K562 (cell line): ENCODE results near the gene BAIAP2. TPM values are rescaled to one million over a fixed set of nuclear protein-coding genes. Genes with fewer than 3 reads are reported as not detected.

Experiments
- ATAC-seq: fragments of 200-7000 bp; cut with Tn5 transposase; 3 replicates; pipeline ENCODE4 v1.9.1; 2020; ENCODE audit warnings: moderate library complexity
- BruUV-seq: library from RNA; stranded (reverse); fragments of 400-500 nt; replicated peaks from 2 replicates; lab custom pipeline; 2021; lab: Mats Ljungman, UMichigan
- CTCF ChIA-PET: fragments of 300-600 bp; formaldehyde crosslinking; extraction: SDS; loops from one replicate; lab custom pipeline; 2021; ENCODE audit warnings: low intra/inter-chr PET ratio; lab: Yijun Ruan, JAX
- POLR2A ChIA-PET: fragments of 300-600, 350-650 bp; sonication (Branson Sonifier 250); formaldehyde crosslinking; extraction: SDS; loops from one replicate; lab custom pipeline; 2021; ENCODE audit warnings: antibody characterized with exemption, inconsistent platforms; lab: Yijun Ruan, JAX
- DNase-seq, 4 experiments: peaks; one replicate each; pipeline versions ENCODE4 v3.0.0 to v3.0.0-alpha.2; 2011 to 2018; ENCODE audit warnings: low spot score in 3 of 4, mixed read lengths in 3 of 4; ENCODE audit errors: extremely low read depth in 1 of 4
- FAIRE-seq: peaks from 2 replicates; lab custom pipeline; 2011; peaks lifted over from hg19 to GRCh38; lab: Jason Lieb, UNC
- H2AFZ ChIP-seq: 2 replicates; pipeline ENCODE4 v1.6.0; 2011; ENCODE audit warnings: low read depth, low read length, control low read depth, inconsistent platforms
- H3K27ac ChIP-seq: fragments of 200-600 bp; 3 replicates; pipeline ENCODE4 v1.8.0; 2011; ENCODE audit warnings: low read depth, mild to moderate bottlenecking, control low read depth, inconsistent platforms, low read length, moderate library complexity, mixed read lengths; ENCODE audit errors: extremely low read depth
- H3K27me3 ChIP-seq, 2 experiments: fragments of 300-600 bp in 1 of 2; 2 replicates in 1 of 2; 3 replicates in 1 of 2; pipeline versions ENCODE4 v1.6.0 to v1.8.0; 2011; ENCODE audit warnings: inconsistent platforms in 2 of 2, low read length in 2 of 2, mild to moderate bottlenecking in 1 of 2, mixed read lengths in 1 of 2, moderate library complexity in 1 of 2; ENCODE audit not compliant: control insufficient read depth in 2 of 2, insufficient read depth in 2 of 2
- H3K36me3 ChIP-seq: fragments of 300-600 bp; 3 replicates; pipeline ENCODE4 v1.8.0; 2011; ENCODE audit warnings: mild to moderate bottlenecking, low read length, inconsistent platforms; ENCODE audit not compliant: control insufficient read depth, insufficient read depth
- H3K4me1 ChIP-seq, 2 experiments: fragments of 200-600 bp in 1 of 2; replicated peaks in 1 of 2; 2 replicates in 1 of 2; 3 replicates in 1 of 2; pipeline versions ENCODE4 v1.5.1 to v1.8.0; 2011; ENCODE audit warnings: inconsistent platforms in 2 of 2, low read length in 2 of 2, mild to moderate bottlenecking in 1 of 2, mixed read lengths in 1 of 2, moderate library complexity in 1 of 2; ENCODE audit not compliant: control insufficient read depth in 2 of 2, insufficient read depth in 2 of 2
- H3K4me2 ChIP-seq: 2 replicates; pipeline ENCODE4 v1.6.1; 2011; ENCODE audit warnings: low read length, control low read depth, inconsistent platforms, mixed read lengths; ENCODE audit not compliant: insufficient read depth
- H3K4me3 ChIP-seq: fragments of 200-600 bp; sonication (generic), shearing (Covaris generic); 2 replicates; pipeline ENCODE4 v1.5.1; 2016; ENCODE audit warnings: control low read depth, inconsistent platforms
- H3K79me2 ChIP-seq: fragments of 200-600 bp; 3 replicates; pipeline ENCODE4 v1.8.0; 2011; ENCODE audit warnings: low read length, inconsistent platforms; ENCODE audit not compliant: control insufficient read depth, insufficient read depth
- H3K9ac ChIP-seq, 2 experiments: 2 replicates each; pipeline versions ENCODE4 v1.6.0 to v1.6.1; 2011; ENCODE audit warnings: low read depth in 2 of 2, low read length in 2 of 2, control low read depth in 1 of 2, inconsistent platforms in 1 of 2, mild to moderate bottlenecking in 1 of 2, mixed read lengths in 1 of 2; ENCODE audit not compliant: insufficient read depth in 1 of 2
- H3K9me1 ChIP-seq: one replicate; pipeline ENCODE4 v1.6.0; 2011; ENCODE audit warnings: inconsistent platforms, mild to moderate bottlenecking, low read length, moderate library complexity; ENCODE audit not compliant: control insufficient read depth, insufficient read depth
- H3K9me3 ChIP-seq: replicated peaks from 2 replicates; pipeline ENCODE4 v1.5.1; 2011; ENCODE audit warnings: low read depth, low read length, inconsistent platforms; ENCODE audit not compliant: control insufficient read depth, insufficient read depth
- H4K20me1 ChIP-seq: replicated peaks from 2 replicates; pipeline ENCODE4 v1.6.1; 2011; ENCODE audit warnings: low read length, inconsistent platforms, mixed read lengths; ENCODE audit not compliant: control insufficient read depth, insufficient read depth
- CTBP1 ChIP-seq: fragments of 450-650 bp; IDR thresholded peaks from 2 replicates; pipeline ENCODE4 v1.6.1; 2016; ENCODE audit warnings: borderline replicate concordance
- FOXM1 ChIP-seq, 2 experiments: fragments of 450-650 bp in 1 of 2; sonication (generic) in 1 of 2; formaldehyde crosslinking in 1 of 2; IDR thresholded peaks; 2 replicates each; pipeline versions ENCODE4 v1.6.1 to v1.9.0; 2017 to 2022; ENCODE audit warnings: low read depth in 2 of 2, mild to moderate bottlenecking in 2 of 2, missing genetic modification reagents in 1 of 2, moderate library complexity in 1 of 2
- HNRNPL ChIP-seq: fragments of 200-400 bp; formaldehyde crosslinking; IDR thresholded peaks from 2 replicates; pipeline ENCODE4 v1.6.1; 2017; ENCODE audit warnings: low read depth, mild to moderate bottlenecking, low read length
- SRSF7 ChIP-seq: fragments of 200-400 bp; formaldehyde crosslinking; optimal IDR thresholded peaks from 2 replicates; pipeline ENCODE3; 2017; ENCODE audit warnings: mild to moderate bottlenecking, low read depth, low read length
- ZNF263 ChIP-seq: sonication (generic); formaldehyde crosslinking; IDR thresholded peaks from 2 replicates; pipeline ENCODE4 v1.8.0; 2022; ENCODE audit warnings: mild to moderate bottlenecking, missing genetic modification reagents, borderline replicate concordance
- WGBS: fragments of 100-300 bp; shearing (Covaris generic); methylation state at CpG from one replicate; pipeline ENCODE4 v1.1.6; 2016; ENCODE audit warnings: low coverage, mixed read lengths; ENCODE audit not compliant: insufficient coverage; ENCODE audit errors: missing lambda C conversion rate; 5-methylcytosine and 5-hydroxymethylcytosine counted together
- in situ Hi-C: fragments of 300-500 bp; cut with MboI; formaldehyde crosslinking; loops from 4 replicates; pipeline ENCODE4 v1.15.0; 2018; ENCODE audit warnings: inconsistent platforms, mixed read lengths
- intact Hi-C: fragments of 100-400 bp; cut with micrococcal nuclease; formaldehyde crosslinking; loops from 2 replicates; pipeline ENCODE4 v1.14.2; 2022
- polyA plus RNA-seq, 8 experiments: library from polyadenylated mRNA; depleted of rRNA in 4 of 8; stranded (reverse) in 5 of 8; unstranded in 3 of 8; fragments of >200 nt; fragmentation: Nextera tagmentation in 2 of 8; fragmentation: Illumina TruSeq in 1 of 8; extraction: Ambion mirVana in 2 of 8; extraction: Trizol in 1 of 8; gene quantifications; 2 replicates each; pipeline versions ENCODE4 v1.2.1 to v1.2.3, GENCODE V29; 2011 to 2014; ENCODE audit warnings: inconsistent platforms in 1 of 8, missing spikeins in 1 of 8
- total RNA-seq, 7 experiments: library from RNA; depleted of rRNA in 6 of 7; stranded (reverse); fragments of >200 nt in 6 of 7; fragmentation: Illumina TruSeq in 2 of 7; extraction: Trizol in 2 of 7; gene quantifications; 2 replicates each; pipeline versions ENCODE4 v1.2.1 to v1.2.3, GENCODE V29; 2011 to 2021; ENCODE audit warnings: low replicate concordance in 1 of 7

BAIAP2 gene
- total and polyA plus RNA-seq, 9 of the 15 experiments (the other 6 are each of a cell fraction or from before 2014, with no cell fraction given) = 2.3 to 51.6 (median 18.4) TPM

- no peak for DNase-seq
- H2AFZ ChIP-seq = no peak overlapping the region
- no peak overlapping the region for H3K27ac ChIP-seq
- ChIA-PET POLR2A (interaction anchor here (1.1 kb wide), 1 partner anchor 9 kb away, joined by 8 read pairs; no protein-coding TSS in a partner anchor), CTCF (no interaction called here)
- H4K20me1 ChIP-seq = 0 out of 2 replicates have a peak, but pooled peaks cover 10% of the 10 kb centered on the region
- H3K4me2 ChIP-seq = no peak overlapping the region
- peaks cover 10% of the 10 kb centered on the region; the same call in 1 of the 3 replicates for H3K36me3 ChIP-seq
- no peak for ATAC-seq
- BruUV-seq = no TSS peak
- WGBS = 78% methylated on average over 4 of the region's 11 CpGs
- H3K79me2 ChIP-seq = no peaks in the 10 kb centered on the region
- H3K9me1 ChIP-seq = peaks cover 2% of the 10 kb centered on the region
- TF ChIP-seq HNRNPL (0 out of 2 replicates have a peak, but pooled peaks have one; percentile 22), FOXM1 (IDR thresholded peaks at IDR 0.05; ENCODE audit: low read depth) (no peak), FOXM1 (CRISPR knock-in tag; IDR thresholded peaks at IDR 0.05; ENCODE audit: low read depth) (no peak)
- H3K4me3 ChIP-seq = no peak overlapping the region
- FAIRE-seq = no peak
- H3K9ac ChIP-seq = no peak overlapping the region
- peaks cover under 1 to 73% of the 10 kb centered on the region in 2 experiments for H3K4me1 ChIP-seq
- no peaks in the 10 kb centered on the region for H3K9me3 ChIP-seq
- in situ Hi-C loops = no loop called here
- intact Hi-C loops = no loop called here
- no peaks in the 10 kb centered on the region for H3K27me3 ChIP-seq
Observed at GRCh38 chr17:81115219-81115618, 80.3 kb downstream of the BAIAP2 start.

DNA sequence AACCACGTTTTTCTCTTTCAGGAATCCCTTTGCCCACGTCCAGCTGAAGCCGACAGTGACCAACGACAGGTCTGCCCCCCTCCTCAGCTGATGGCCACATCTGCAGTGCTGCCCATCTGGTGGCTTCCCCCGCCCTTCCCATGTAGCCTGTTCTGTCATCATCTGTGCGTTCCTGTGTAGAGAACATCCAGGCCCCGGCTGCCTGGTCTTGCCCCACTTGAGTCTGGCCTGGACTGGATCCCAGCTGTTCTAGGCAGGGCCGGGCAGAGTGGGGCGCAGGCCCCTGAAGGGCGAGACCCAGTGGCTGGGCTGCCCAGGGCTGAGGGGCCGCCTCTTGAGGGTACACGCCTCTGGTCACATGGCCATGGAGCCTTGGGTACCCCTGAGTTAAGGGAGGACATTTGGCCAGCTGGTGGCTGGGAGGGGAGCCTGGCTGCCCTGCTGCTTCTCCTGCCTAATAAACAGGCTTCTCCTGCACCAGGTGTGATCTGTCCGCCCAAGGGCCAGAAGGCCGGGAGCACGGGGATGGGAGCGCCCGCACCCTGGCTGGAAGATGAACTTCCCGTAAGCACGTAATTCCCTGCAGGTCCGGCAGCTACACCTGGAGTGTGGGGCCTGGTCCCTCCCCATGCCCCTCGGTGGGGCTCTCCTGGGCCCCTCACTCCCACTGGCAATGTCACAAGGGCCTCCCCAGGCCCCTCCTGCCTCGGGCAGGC is 81.0 kb downstream of the BAIAP2 start:
- POLR2A ChIA-PET = interaction anchor here (0.9 to 1.9 kb wide), 3 partner anchors 8 to 684 kb away, joined by 3 to 4 read pairs (median 3); partner anchors contain the start of gene BAIAP2
- H3K36me3 ChIP-seq = peaks cover 5% of the 10 kb centered on the region; the same call in 1 of the 3 replicates
- H3K27me3 ChIP-seq = no peaks in the 10 kb centered on the region
- FAIRE-seq (no peak), DNase-seq (no peak), ATAC-seq (no peak)
- H3K4me1 ChIP-seq = peaks cover 0 to 74% of the 10 kb centered on the region in 2 experiments; a peak in 4 of 5 replicates
- no peak overlapping the region for H3K4me2 ChIP-seq
- no peak overlapping the region for H3K9ac ChIP-seq
- CTCF ChIA-PET = no interaction called here
- in situ Hi-C loops = no loop called here
- H3K27ac ChIP-seq = no peak overlapping the region
- 0 out of 2 replicates have a peak, but pooled peaks cover 10% of the 10 kb centered on the region for H4K20me1 ChIP-seq
- H3K9me1 ChIP-seq = peaks cover 2% of the 10 kb centered on the region
- no peak for TF ChIP-seq SRSF7
- TF ChIP-seq ZNF263 (CRISPR knock-in tag) = 0 out of 2 replicates have a peak, but pooled peaks have one; percentile 13
- no peak for TF ChIP-seq CTBP1
- 71% methylated on average over 17 of the region's 22 CpGs for WGBS
- no TSS peak for BruUV-seq
- no peak overlapping the region for H2AFZ ChIP-seq
- H3K4me3 ChIP-seq = no peak overlapping the region
- H3K9me3 ChIP-seq = no peaks in the 10 kb centered on the region
- intact Hi-C loops = no loop called here
- no peaks in the 10 kb centered on the region for H3K79me2 ChIP-seq
